ENCODE measurements around the gene MDM2. TPM values are rescaled to one million over a fixed set of nuclear protein-coding genes. Genes with fewer than 3 reads are reported as not detected.

MDM2 gene
- total RNA-seq, 1 experiment from 2014 or later = 159 TPM

DNA sequence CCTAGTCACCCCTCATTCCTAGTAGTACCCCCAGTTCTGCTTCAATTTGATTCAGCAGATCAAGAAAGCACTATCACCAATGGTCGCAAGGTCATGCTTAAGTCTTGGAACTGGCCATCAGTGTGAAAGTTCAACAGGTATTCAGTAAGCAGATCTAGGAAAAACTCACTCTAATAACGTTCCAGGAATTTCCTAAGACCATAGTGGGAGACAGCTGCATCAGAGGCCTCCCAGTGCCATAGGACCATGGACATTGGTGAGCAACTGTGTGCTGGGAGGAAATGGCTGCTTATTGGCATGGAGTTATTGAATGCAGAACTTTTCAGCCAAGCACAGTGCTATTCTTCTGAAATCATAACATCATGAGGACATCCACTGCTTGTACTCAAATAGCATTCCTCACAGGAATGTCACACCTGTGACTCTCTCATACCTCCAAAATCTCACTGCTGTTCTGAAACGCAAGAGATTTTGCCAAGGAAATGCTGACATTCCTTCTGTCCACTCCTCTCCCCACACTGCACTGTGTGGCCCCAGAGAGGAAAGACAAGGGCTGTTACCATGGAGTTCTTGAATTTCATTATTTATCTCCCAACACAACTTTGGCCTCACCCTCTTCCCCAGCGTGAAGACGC, 30.9 kb upstream of the MDM2 start:
- Histone ChIP-seq H2BK120ac (ENCODE audit: low read depth, low read length, poor library complexity, severe bottlenecking) (no peak overlapping the region), H3K4me1 (ENCODE audit: insufficient read depth, low read length) (no peaks in the 10 kb centered on the region), H2AFZ (ENCODE audit: low read length) (no peak overlapping the region), H2BK15ac (ENCODE audit: low read depth, low read length) (no peak overlapping the region), H2BK12ac (ENCODE audit: insufficient read length, low read depth, low read length) (no peak overlapping the region), H3K14ac (ENCODE audit: insufficient read depth, low read length) (no peak overlapping the region), H3K23ac (ENCODE audit: insufficient read length, low read depth, low read length) (no peak overlapping the region), H4K5ac (ENCODE audit: insufficient read length, low read depth, low read length) (no peak overlapping the region), H3K79me2 (ENCODE audit: insufficient read depth, low read length) (no peaks in the 10 kb centered on the region), H3K4me2 (ENCODE audit: insufficient read depth, insufficient read length, low read length) (no peak overlapping the region), H3K4ac (ENCODE audit: low read depth, low read length) (no peak overlapping the region), H3K9me3 (ENCODE audit: control insufficient read depth, low read depth, low read length) (no peaks in the 10 kb centered on the region), H4K20me1 (ENCODE audit: control insufficient read depth, insufficient read depth, insufficient read length) (no peaks in the 10 kb centered on the region), H3K27ac (ENCODE audit: insufficient read length, low read depth, low read length) (no peak overlapping the region), H4K91ac (ENCODE audit: insufficient read length, low read depth, low read length) (no peak overlapping the region), H3K18ac (ENCODE audit: insufficient read length, low read depth, low read length) (no peak overlapping the region), H2BK5ac (ENCODE audit: insufficient read length, low read length) (no peak overlapping the region), H3T11ph (ENCODE audit: low read length) (no peak overlapping the region), H4K8ac (replicated peaks; ENCODE audit: insufficient read length, low read depth, low read length) (no peak overlapping the region), H3K9ac (ENCODE audit: extremely low read depth, insufficient read length, low read length) (no peak overlapping the region), H3K56ac (ENCODE audit: insufficient read length, low read depth, low read length) (no peak overlapping the region), H3K79me1 (ENCODE audit: insufficient read depth, low read depth, low read length, poor library complexity, severe bottlenecking) (no peaks in the 10 kb centered on the region), H2BK20ac (ENCODE audit: low read depth, low read length, poor library complexity, severe bottlenecking) (no peak overlapping the region), H2AK5ac (ENCODE audit: insufficient read length, low read length) (no peak overlapping the region), H3K23me2 (ENCODE audit: insufficient read length, low read depth, low read length, poor library complexity, severe bottlenecking) (no peaks in the 10 kb centered on the region), H3K27me3 (ENCODE audit: insufficient read depth, low read length) (no peaks in the 10 kb centered on the region)
- DNase-seq = no peak
- WGBS (ENCODE audit: extremely low coverage, insufficient read length, low lambda C conversion rate) = no CpG with 5 or more reads among the region's 5 CpGs
- no peak overlapping the region for H3K4me3 Mint-ChIP-seq
- H3K4me1 Mint-ChIP-seq = no peaks in the 10 kb centered on the region; a peak in 2 of 4 replicates
- TF ChIP-seq, protein P1, sequence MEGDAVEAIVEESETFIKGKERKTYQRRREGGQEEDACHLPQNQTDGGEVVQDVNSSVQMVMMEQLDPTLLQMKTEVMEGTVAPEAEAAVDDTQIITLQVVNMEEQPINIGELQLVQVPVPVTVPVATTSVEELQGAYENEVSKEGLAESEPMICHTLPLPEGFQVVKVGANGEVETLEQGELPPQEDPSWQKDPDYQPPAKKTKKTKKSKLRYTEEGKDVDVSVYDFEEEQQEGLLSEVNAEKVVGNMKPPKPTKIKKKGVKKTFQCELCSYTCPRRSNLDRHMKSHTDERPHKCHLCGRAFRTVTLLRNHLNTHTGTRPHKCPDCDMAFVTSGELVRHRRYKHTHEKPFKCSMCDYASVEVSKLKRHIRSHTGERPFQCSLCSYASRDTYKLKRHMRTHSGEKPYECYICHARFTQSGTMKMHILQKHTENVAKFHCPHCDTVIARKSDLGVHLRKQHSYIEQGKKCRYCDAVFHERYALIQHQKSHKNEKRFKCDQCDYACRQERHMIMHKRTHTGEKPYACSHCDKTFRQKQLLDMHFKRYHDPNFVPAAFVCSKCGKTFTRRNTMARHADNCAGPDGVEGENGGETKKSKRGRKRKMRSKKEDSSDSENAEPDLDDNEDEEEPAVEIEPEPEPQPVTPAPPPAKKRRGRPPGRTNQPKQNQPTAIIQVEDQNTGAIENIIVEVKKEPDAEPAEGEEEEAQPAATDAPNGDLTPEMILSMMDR (conservative IDR thresholded peaks at IDR 0.05) = no peak
- H3K27ac Mint-ChIP-seq = peak overlapping the region in 1 of 3 experiments; percentile 53; a peak in 1 of 7 replicates
- no peaks in the 10 kb centered on the region; a peak in 1 of 7 replicates for H3K36me3 Mint-ChIP-seq (ENCODE audit: insufficient read depth in 1 of 3, low read depth in 3 of 3)
- no peaks in the 10 kb centered on the region for H3K27me3 Mint-ChIP-seq (ENCODE audit: low read depth)
- H3K9me3 Mint-ChIP-seq = no peaks in the 10 kb centered on the region; a peak in 1 of 5 replicates
